ENCODE data around the gene CCDC124.

CCDC124 gene

DNA sequence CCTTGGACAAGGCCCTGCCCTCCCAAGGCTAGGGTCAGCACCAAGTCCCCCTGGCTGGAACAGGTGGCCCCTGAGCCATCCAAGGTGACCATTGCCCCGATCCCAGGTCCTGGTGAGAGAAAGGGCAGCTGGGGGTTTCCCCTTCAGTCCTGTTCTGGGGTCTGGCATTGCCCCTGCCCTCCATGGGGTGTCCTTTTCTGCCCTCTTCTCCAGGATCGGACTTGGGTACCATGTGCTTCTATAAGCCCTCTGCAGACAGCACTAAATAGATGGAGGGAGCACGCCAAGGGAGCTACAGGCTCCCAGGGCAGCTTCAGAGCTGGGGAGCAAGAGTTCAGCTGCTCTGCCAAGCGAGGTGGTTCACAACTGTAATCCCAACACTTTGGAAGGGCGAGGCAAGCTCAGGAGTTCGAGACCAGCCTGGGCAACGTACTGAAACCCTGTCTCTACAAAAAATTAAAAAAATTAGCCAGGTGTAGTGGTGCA lies 20.5 kb downstream of the CCDC124 start:
- DNase-seq (ENCODE audit: low read depth in 2 of 2): no peak

DNA sequence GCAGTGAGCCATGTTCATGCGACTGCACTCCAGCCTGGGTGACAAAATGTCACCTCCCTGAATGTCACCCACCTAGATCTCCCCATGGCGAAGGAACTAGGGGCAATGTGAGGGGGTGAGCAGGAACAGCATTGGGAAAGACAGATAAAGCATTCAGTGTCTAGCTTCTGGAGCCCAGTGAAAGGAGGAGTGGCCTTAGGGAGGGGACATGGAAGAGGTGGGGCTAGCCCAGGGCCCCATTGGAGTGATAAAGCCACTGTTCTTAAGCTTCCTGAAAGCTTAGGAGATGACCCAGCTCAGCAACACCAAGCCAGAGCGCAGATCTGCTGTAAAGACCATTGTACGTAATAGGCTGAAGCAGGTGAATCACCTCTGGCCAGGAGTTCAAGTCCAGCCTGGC lies 21.1 kb downstream of the CCDC124 start:
- DNase-seq (ENCODE audit: low read depth in 2 of 2): no peak

DNA sequence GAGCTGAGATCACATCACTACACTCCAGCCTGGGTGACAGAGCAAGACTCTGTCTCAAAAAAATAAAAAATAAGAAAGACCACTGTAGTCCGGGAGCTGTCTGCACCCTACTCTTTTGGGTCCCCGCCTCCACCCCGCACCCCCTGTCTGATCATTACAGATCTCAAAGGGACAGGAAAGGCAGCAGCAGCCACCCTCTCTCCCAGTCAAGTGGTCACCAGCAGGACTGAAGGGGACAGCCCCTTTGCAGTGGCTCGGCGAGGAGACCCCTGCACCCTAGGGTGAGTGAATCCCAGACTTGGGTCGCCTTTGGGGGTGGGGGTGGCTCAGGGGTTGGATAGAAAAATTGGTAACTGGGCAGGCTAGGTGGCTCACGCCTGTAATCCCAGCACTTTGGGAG lies 21.6 kb downstream of the CCDC124 start:
- DNase-seq (ENCODE audit: low read depth in 2 of 2): no peak

DNA sequence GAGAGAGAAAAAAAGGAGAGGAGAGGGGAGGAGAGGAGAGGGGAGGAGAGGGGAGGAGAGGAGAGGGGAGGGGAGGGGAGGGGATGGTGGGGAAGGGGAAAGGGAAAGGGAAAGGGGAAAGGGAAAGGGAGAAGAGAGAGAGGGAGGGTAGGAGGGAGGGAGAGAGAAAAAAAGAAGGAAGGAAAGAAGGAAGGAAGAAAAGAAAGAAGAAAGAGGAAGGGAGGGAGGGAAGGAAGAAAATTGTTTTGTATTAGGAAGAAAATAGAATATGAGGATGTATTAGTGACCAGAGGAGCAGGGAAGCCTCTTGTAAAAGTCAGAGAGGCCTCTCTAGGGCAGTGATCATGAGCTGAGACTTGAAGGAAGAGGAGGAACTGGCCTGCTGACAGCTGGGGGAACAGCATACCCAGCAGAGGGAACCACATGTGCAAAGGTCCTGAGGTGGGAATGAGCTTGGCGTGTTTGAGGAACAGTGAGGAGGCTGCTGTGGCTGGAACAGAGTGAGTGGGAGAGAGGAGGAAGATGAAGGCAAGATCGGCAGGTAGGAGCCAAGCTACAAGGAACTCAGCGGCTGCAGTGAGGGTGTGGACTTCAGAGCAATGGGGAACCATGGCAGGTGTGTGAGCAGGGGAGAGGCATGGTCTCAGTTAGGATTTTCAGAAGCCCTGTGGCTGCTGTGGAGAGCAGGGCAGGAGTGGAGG lies 24.5 kb downstream of the CCDC124 start:
- no peak for DNase-seq (ENCODE audit: low read depth in 2 of 2)

- DNase-seq (ENCODE audit: low read depth in 2 of 2): no peak
These were observed 25.1 kb downstream of the CCDC124 start for GRCh38 chr19:17957885-17958284.

DNA sequence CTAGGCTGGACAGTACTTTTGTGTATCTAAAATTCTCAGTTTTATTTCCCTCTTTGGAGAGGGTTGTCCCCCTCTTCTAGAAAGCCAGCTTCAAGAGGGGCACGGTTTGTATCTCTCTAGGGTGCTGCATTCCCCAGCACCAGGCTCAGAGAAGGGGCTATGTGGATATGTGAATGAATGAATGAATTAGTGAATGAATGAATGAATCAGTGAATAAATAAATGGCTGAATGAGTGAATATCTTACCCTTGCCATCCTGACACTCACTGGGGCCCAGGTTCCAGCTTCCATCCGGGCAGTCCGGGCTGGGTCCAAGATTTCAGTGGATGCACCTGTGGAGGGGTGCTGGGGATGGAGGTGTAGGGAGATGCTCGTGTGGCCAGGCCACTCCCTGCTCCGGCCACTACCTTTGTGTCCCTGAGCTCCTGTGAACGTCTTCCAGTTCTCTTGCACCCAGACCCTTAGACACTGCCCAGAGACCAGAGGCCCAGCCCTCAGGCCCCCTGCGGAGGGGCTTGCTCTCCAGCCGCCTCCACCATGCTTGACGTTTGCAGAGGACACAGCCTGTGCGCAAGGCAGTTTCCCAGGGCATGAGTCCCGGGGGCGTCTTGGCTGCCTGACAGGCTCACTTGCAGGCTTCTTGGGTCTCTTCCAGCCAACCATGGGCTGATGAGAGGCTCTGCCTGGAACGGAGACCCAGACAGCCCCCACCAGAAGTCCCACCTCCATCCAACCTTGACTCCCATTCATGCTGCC lies 31.3 kb downstream of the CCDC124 start:
- no peak for DNase-seq (ENCODE audit: low read depth in 2 of 2)

DNA sequence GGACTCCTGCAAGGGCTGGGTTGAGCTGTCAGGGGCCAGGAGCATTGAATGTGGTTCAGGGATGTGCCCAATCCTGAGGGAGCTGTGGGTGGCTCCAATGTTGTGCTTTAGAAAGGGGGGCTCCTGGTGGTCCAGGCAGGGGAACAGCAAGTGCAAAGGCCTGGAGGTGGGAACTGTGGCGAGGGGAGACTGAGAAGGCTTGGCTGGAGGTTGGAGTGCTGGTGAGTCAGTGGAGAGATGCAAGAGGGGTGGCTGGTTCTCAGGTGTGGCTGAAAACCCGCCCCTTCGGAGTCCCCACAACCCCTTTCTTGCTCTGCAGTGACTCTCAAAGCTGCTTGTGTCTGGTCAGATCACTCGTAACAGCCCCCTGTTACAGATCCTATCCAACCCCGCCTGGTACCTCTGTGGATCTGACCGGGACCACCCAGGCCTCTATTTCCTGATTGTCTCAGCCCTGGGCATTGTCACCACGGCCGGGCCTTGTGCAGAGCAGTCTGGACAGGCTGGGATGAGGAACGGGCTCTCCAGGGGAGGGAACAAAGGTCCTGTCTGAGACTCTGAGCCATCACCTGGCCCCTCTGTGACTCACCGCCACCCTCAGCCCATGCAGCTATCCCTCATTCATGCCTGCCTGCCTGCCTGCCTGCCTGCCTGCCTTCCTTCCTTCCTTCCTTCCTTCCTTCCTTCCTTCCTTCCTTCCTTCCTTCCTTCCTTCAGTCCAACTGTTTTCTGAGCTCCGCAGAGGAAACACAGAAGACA lies 32.7 kb downstream of the CCDC124 start:
- DNase-seq (ENCODE audit: low read depth in 2 of 2): no peak

DNA sequence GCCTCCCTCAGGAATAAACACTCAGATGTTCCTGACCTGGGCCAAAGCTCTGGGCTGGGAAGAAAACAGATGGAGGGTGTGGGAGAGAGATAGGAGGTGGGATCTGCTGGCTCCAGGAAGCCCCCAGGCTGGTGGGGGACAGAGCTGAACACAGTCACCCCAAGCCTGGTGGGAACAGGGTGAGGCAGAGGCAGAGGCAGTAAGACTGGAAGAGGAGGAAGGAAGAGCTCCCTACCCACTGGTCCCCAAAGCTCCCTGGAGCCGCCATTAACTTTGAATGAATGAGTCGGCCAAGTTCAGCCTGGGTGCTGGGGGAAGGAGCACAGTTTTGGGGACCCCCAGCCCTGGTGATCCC lies 33.3 kb downstream of the CCDC124 start:
- no peak for DNase-seq (ENCODE audit: low read depth in 2 of 2)

DNA sequence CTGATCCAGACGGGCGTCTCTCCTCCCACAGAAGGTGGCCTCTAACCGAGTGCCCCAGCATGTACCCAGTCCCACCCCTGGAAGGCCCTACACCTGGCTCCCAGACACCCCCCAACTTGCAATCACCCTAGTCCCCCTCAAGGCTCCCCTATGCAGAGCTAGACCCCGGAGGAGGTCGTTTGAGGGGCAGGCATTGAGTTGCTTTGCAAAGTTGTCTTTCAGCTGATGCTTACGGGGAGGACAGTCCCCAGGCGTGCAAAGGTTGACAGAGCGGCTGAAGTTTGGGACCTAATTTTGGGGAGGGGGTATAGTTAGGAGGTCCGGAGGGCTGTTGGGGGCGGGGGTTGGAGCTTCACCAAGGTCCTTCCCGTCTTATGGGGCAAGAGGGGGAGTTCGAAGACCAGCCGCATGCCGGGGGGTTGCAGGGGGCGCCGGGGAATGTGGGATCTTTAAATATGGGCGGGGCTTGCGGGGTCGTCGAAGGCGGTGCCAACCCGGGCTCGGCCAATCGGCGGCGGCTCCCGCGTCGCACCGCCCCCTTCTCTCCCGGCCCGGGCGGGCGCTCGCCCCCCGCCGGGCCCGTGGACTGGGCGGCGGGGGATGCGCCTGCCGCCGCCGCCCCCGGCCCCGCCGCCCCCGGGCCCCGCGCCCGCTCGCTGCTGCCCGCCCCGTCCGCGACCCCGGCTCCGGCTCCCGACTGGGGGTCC lies 33.9 kb downstream of the CCDC124 start, which contains the start of gene KCNN1:
Gene KCNN1, plus strand, starts transcription at position 558 of the 707 bp plus-strand sequence. CDS start 6,782 bp downstream, outside the sequence.
- no peak for DNase-seq (ENCODE audit: low read depth in 2 of 2)

DNA sequence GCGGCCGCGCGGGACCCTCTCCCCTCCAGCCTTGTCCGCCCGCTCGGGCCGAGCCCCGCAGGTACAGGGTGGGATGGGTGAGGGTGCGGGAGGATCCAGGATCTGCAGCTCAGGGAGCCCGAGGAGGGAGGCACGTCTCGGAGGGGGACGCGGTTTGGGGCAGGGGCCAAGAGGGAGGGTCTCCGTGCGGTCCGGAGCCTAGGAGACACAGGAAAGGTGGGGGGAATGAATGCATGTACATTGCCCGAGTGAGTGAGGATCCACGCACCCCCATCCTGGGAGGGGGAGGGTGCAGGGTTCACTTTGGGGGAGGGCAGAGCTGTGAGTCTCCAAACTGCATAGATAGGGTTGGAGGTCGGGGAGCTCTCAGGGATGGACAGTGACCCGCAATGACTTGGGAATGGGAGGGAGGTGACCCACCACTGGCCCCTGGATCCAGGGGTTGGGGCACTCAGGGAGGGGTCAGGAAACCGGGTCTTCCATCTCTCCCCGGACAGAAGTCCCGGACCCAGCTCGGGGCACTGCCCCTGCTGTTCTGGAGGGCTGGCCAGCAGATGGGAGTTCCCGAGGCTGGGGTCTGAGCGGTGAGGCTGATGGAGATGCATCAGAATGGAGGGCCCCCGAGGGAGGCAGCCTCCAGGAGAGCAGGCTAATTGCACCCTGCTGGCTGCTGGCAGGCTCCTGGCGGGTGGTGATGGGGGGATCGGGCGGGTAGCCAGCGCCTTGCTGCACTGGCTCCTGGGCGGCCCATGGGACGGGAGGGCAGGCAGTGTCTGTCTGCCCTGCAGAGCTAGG lies 34.6 kb downstream of the CCDC124 start:
- DNase-seq (ENCODE audit: low read depth in 2 of 2): no peak

DNA sequence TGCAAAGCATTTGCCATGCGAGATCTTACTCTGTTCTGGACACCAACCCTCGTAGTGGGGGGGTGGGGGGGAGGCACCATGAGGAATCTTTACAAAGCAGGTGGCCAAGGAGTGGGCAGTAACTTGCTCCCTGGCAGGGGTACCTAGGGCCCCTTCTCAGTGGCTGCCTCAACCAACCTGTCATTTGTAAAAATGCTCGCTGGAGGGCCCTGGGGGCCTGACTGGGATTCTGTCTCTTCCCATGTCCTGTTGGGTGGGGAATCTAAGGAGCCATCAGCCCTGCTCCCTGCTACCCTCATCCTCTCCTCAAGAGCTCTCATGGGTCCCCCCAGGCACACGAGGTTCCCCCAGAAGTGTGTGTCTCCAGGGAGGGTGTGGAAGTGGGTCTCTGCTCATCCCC lies 35.5 kb downstream of the CCDC124 start:
- DNase-seq (ENCODE audit: low read depth in 2 of 2): no peak

- DNase-seq (ENCODE audit: low read depth in 2 of 2): no peak
These were observed 36.4 kb downstream of the CCDC124 start for GRCh38 chr19:17969096-17969792.

DNA sequence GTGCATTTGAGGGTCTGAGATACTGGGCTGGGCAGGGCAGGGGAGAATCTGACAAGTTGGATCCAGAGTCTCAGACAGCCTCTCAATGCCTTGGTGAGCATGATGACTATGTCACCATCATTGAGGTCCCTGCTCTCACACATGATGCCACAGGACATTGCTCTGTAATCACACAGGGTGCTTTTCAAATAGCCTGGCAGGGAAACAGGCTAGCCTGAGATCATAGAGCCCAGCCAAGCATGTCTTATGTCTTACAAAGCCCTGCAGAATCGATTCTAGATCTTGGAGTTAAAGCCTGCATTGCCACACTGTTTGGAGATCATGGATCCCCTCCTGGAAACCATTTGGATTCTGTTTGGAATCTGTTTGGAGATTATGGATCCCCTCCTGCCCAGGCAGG lies 39.4 kb downstream of the CCDC124 start:
- DNase-seq (ENCODE audit: low read depth in 2 of 2): no peak

DNA sequence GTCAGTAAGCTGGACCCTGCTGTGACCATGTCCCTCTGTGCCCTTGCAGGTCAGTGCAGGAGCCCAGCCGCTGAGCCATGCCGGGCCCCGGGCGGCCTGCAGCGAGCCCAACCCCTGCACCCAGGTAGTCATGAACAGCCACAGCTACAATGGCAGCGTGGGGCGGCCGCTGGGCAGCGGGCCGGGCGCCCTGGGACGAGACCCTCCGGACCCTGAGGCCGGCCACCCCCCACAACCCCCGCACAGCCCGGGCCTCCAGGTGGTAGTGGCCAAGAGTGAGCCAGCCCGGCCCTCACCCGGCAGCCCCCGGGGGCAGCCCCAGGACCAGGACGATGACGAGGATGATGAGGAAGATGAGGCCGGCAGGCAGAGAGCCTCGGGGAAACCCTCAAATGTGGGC lies 40.9 kb downstream of the CCDC124 start:
- no peak for DNase-seq (ENCODE audit: low read depth in 2 of 2)

- no peak for DNase-seq (ENCODE audit: low read depth in 2 of 2)
These were observed 41.7 kb downstream of the CCDC124 start for GRCh38 chr19:17974551-17974950.

DNA sequence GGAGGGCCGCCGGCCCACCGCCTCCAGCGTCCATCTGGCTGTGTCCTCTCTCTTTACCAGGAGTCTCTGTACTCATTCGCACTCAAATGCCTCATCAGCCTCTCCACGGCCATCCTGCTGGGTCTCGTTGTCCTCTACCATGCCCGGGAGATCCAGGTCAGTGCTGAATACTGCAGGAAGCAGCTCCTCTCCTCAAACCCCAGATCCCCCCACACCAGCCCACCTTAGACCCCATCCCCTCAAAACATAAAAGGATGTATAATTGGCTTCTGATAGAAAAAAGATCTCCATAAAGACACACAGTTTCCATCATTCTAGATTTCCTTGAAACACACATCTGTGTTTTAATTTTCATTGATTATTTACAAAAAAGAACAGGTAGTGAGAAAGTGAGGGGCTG lies 42.2 kb downstream of the CCDC124 start:
- DNase-seq (ENCODE audit: low read depth in 2 of 2): no peak

- DNase-seq (ENCODE audit: low read depth in 2 of 2): no peak
These were observed 44.2 kb downstream of the CCDC124 start for GRCh38 chr19:17977021-17977420.

DNA sequence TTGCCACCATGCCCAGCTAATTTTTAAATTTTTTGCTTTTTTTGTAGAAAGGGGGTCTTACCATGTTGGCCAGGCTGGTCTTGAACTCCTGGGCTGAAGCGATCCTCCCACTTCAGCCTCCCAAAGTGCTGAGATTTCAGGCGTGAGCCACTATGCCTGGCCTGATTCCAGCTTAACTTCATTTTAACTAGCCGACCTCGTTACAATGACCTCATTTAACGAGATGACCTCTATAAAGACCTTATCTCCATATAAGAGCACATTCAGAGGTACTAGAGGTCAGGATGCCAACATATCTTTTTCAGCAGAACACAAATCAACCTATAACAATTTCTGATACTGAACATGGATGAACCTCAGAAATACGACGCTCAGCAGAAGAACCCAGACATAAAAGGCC lies 44.7 kb downstream of the CCDC124 start:
- DNase-seq (ENCODE audit: low read depth in 2 of 2): no peak

DNA sequence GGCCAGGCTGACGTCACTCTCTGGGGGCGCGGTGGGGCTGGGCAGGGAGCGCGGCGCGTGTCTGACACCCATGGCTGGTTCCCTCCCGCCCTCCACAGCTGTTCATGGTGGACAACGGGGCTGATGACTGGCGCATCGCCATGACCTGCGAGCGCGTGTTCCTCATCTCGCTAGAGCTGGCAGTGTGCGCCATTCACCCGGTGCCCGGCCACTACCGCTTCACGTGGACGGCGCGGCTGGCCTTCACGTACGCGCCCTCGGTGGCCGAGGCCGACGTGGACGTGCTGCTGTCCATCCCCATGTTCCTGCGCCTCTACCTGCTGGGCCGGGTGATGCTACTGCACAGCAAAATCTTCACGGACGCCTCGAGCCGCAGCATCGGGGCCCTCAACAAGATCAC lies 48.8 kb downstream of the CCDC124 start:
- DNase-seq (ENCODE audit: low read depth in 2 of 2): no peak

GRCh38 chr19:17982430-17982829 lies 49.6 kb downstream of the CCDC124 start:
- DNase-seq (ENCODE audit: low read depth in 2 of 2): no peak
